K562 (cell line): Measurements from ENCODE around the gene PLA2G4A. TPM values are rescaled to one million over a fixed set of nuclear protein-coding genes. Genes with fewer than 3 reads are reported as not detected.

Experiments
- ATAC-seq: fragments of 200-7000 bp; cut with Tn5 transposase; 3 replicates; pipeline ENCODE4 v1.9.1; 2020; ENCODE audit warnings: moderate library complexity
- BruUV-seq: library from RNA; stranded (reverse); fragments of 400-500 nt; replicated peaks from 2 replicates; lab custom pipeline; 2021; lab: Mats Ljungman, UMichigan
- CTCF ChIA-PET: fragments of 300-600 bp; formaldehyde crosslinking; extraction: SDS; loops from one replicate; lab custom pipeline; 2021; ENCODE audit warnings: low intra/inter-chr PET ratio; lab: Yijun Ruan, JAX
- POLR2A ChIA-PET: fragments of 300-600, 350-650 bp; sonication (Branson Sonifier 250); formaldehyde crosslinking; extraction: SDS; loops from one replicate; lab custom pipeline; 2021; ENCODE audit warnings: antibody characterized with exemption, inconsistent platforms; lab: Yijun Ruan, JAX
- DNase-seq, 4 experiments: peaks; one replicate each; pipeline versions ENCODE4 v3.0.0 to v3.0.0-alpha.2; 2011 to 2018; ENCODE audit warnings: low spot score in 3 of 4, mixed read lengths in 3 of 4; ENCODE audit errors: extremely low read depth in 1 of 4
- FAIRE-seq: peaks from 2 replicates; lab custom pipeline; 2011; peaks lifted over from hg19 to GRCh38; lab: Jason Lieb, UNC
- H2AFZ ChIP-seq: 2 replicates; pipeline ENCODE4 v1.6.0; 2011; ENCODE audit warnings: low read depth, low read length, control low read depth, inconsistent platforms
- H3K27ac ChIP-seq: fragments of 200-600 bp; 3 replicates; pipeline ENCODE4 v1.8.0; 2011; ENCODE audit warnings: low read depth, mild to moderate bottlenecking, control low read depth, inconsistent platforms, low read length, moderate library complexity, mixed read lengths; ENCODE audit errors: extremely low read depth
- H3K27me3 ChIP-seq, 2 experiments: fragments of 300-600 bp in 1 of 2; 2 replicates in 1 of 2; 3 replicates in 1 of 2; pipeline versions ENCODE4 v1.6.0 to v1.8.0; 2011; ENCODE audit warnings: inconsistent platforms in 2 of 2, low read length in 2 of 2, mild to moderate bottlenecking in 1 of 2, mixed read lengths in 1 of 2, moderate library complexity in 1 of 2; ENCODE audit not compliant: control insufficient read depth in 2 of 2, insufficient read depth in 2 of 2
- H3K36me3 ChIP-seq: fragments of 300-600 bp; 3 replicates; pipeline ENCODE4 v1.8.0; 2011; ENCODE audit warnings: mild to moderate bottlenecking, low read length, inconsistent platforms; ENCODE audit not compliant: control insufficient read depth, insufficient read depth
- H3K4me1 ChIP-seq, 2 experiments: fragments of 200-600 bp in 1 of 2; replicated peaks in 1 of 2; 2 replicates in 1 of 2; 3 replicates in 1 of 2; pipeline versions ENCODE4 v1.5.1 to v1.8.0; 2011; ENCODE audit warnings: inconsistent platforms in 2 of 2, low read length in 2 of 2, mild to moderate bottlenecking in 1 of 2, mixed read lengths in 1 of 2, moderate library complexity in 1 of 2; ENCODE audit not compliant: control insufficient read depth in 2 of 2, insufficient read depth in 2 of 2
- H3K4me2 ChIP-seq: 2 replicates; pipeline ENCODE4 v1.6.1; 2011; ENCODE audit warnings: low read length, control low read depth, inconsistent platforms, mixed read lengths; ENCODE audit not compliant: insufficient read depth
- H3K4me3 ChIP-seq: fragments of 200-600 bp; sonication (generic), shearing (Covaris generic); 2 replicates; pipeline ENCODE4 v1.5.1; 2016; ENCODE audit warnings: control low read depth, inconsistent platforms
- H3K79me2 ChIP-seq: fragments of 200-600 bp; 3 replicates; pipeline ENCODE4 v1.8.0; 2011; ENCODE audit warnings: low read length, inconsistent platforms; ENCODE audit not compliant: control insufficient read depth, insufficient read depth
- H3K9ac ChIP-seq, 2 experiments: 2 replicates each; pipeline versions ENCODE4 v1.6.0 to v1.6.1; 2011; ENCODE audit warnings: low read depth in 2 of 2, low read length in 2 of 2, control low read depth in 1 of 2, inconsistent platforms in 1 of 2, mild to moderate bottlenecking in 1 of 2, mixed read lengths in 1 of 2; ENCODE audit not compliant: insufficient read depth in 1 of 2
- H3K9me1 ChIP-seq: one replicate; pipeline ENCODE4 v1.6.0; 2011; ENCODE audit warnings: inconsistent platforms, mild to moderate bottlenecking, low read length, moderate library complexity; ENCODE audit not compliant: control insufficient read depth, insufficient read depth
- H3K9me3 ChIP-seq: replicated peaks from 2 replicates; pipeline ENCODE4 v1.5.1; 2011; ENCODE audit warnings: low read depth, low read length, inconsistent platforms; ENCODE audit not compliant: control insufficient read depth, insufficient read depth
- H4K20me1 ChIP-seq: replicated peaks from 2 replicates; pipeline ENCODE4 v1.6.1; 2011; ENCODE audit warnings: low read length, inconsistent platforms, mixed read lengths; ENCODE audit not compliant: control insufficient read depth, insufficient read depth
- ARID2 ChIP-seq: fragments of 450-650 bp; IDR thresholded peaks from 2 replicates; pipeline ENCODE4 v1.6.1; 2017; ENCODE audit warnings: antibody characterized with exemption, mild to moderate bottlenecking
- CTCF ChIP-seq, 3 experiments: IDR thresholded peaks in 2 of 3; conservative IDR thresholded peaks in 1 of 3; 2 replicates each; pipeline ENCODE4 v1.5.1; 2011 to 2012; ENCODE audit warnings: low read length in 3 of 3, mild to moderate bottlenecking in 3 of 3, control low read depth in 2 of 3, improper control_type of control experiment in 1 of 3, inconsistent platforms in 1 of 3, low read depth in 1 of 3, mixed read lengths in 1 of 3, moderate library complexity in 1 of 3; ENCODE audit not compliant: insufficient read depth in 2 of 3
- FOXJ2 ChIP-seq: fragments of 200-800 bp; sonication (Bioruptor generic); IDR thresholded peaks from 2 replicates; pipeline ENCODE4 v1.6.1; 2016; ENCODE audit warnings: missing genetic modification characterization, missing compliant biosample characterization
- NEUROD1 ChIP-seq: fragments of 150-350 bp; IDR thresholded peaks from 2 replicates; pipeline ENCODE4 v1.6.1; 2014; ENCODE audit warnings: borderline replicate concordance, low read length, low read depth; ENCODE audit not compliant: partially characterized antibody
- RAD21 ChIP-seq, 2 experiments: fragments of 250-450 bp in 1 of 2; fragments of 450-650 bp in 1 of 2; sonication (Bioruptor Pico) in 1 of 2; formaldehyde crosslinking in 1 of 2; IDR thresholded peaks in 1 of 2; conservative IDR thresholded peaks in 1 of 2; 2 replicates each; pipeline versions ENCODE4 v1.4.0 to v1.8.0; 2020 to 2022; ENCODE audit warnings: mild to moderate bottlenecking in 2 of 2, moderate library complexity in 1 of 2
- REST ChIP-seq, 2 experiments: fragments of 450-650 bp; formaldehyde crosslinking in 1 of 2; IDR thresholded peaks; 2 replicates each; pipeline versions ENCODE4 v1.4.0 to v1.6.1; 2014 to 2020; ENCODE audit warnings: mild to moderate bottlenecking in 2 of 2, borderline replicate concordance in 1 of 2, low read depth in 1 of 2
- SMC3 ChIP-seq: conservative IDR thresholded peaks from 2 replicates; pipeline ENCODE4 v1.6.1; 2011; ENCODE audit warnings: low read depth, low read length, improper control_type of control experiment; ENCODE audit not compliant: insufficient read depth
- WGBS: fragments of 100-300 bp; shearing (Covaris generic); methylation state at CpG from one replicate; pipeline ENCODE4 v1.1.6; 2016; ENCODE audit warnings: low coverage, mixed read lengths; ENCODE audit not compliant: insufficient coverage; ENCODE audit errors: missing lambda C conversion rate; 5-methylcytosine and 5-hydroxymethylcytosine counted together
- in situ Hi-C: fragments of 300-500 bp; cut with MboI; formaldehyde crosslinking; loops from 4 replicates; pipeline ENCODE4 v1.15.0; 2018; ENCODE audit warnings: inconsistent platforms, mixed read lengths
- intact Hi-C: fragments of 100-400 bp; cut with micrococcal nuclease; formaldehyde crosslinking; loops from 2 replicates; pipeline ENCODE4 v1.14.2; 2022
- polyA plus RNA-seq, 8 experiments: library from polyadenylated mRNA; depleted of rRNA in 4 of 8; stranded (reverse) in 5 of 8; unstranded in 3 of 8; fragments of >200 nt; fragmentation: Nextera tagmentation in 2 of 8; fragmentation: Illumina TruSeq in 1 of 8; extraction: Ambion mirVana in 2 of 8; extraction: Trizol in 1 of 8; gene quantifications; 2 replicates each; pipeline versions ENCODE4 v1.2.1 to v1.2.3, GENCODE V29; 2011 to 2014; ENCODE audit warnings: inconsistent platforms in 1 of 8, missing spikeins in 1 of 8
- total RNA-seq, 7 experiments: library from RNA; depleted of rRNA in 6 of 7; stranded (reverse); fragments of >200 nt in 6 of 7; fragmentation: Illumina TruSeq in 2 of 7; extraction: Trizol in 2 of 7; gene quantifications; 2 replicates each; pipeline versions ENCODE4 v1.2.1 to v1.2.3, GENCODE V29; 2011 to 2021; ENCODE audit warnings: low replicate concordance in 1 of 7

Gene PLA2G4A
- total and polyA plus RNA-seq, 9 of the 15 experiments (the other 6 are each of a cell fraction or from before 2014, with no cell fraction given), result 0.04 to 0.71 (median 0.22) TPM; not detected in 4

- 6% methylated on average over 2 of the region's 2 CpGs for WGBS
- FAIRE-seq (peak; percentile 72), DNase-seq (peak; percentile 26 to 59 (median 29)), ATAC-seq (peak; percentile 91)
- Histone ChIP-seq H3K79me2 (no peaks in the 10 kb centered on the region), H3K27ac (no peak overlapping the region), H3K9me3 (no peaks in the 10 kb centered on the region), H3K4me3 (no peak overlapping the region), H2AFZ (no peak overlapping the region), H3K4me2 (no peak overlapping the region), H3K27me3 (no peaks in the 10 kb centered on the region), H3K36me3 (no peaks in the 10 kb centered on the region), H3K9ac (no peak overlapping the region), H4K20me1 (no peaks in the 10 kb centered on the region), H3K9me1 (no peaks in the 10 kb centered on the region), H3K4me1 (no peaks in the 10 kb centered on the region)
- ChIA-PET CTCF (interaction anchor here (0.6 to 1.9 kb wide), 5 partner anchors 501 to 681 kb away, joined by 3 to 10 read pairs (median 4); partner anchors contain the start of gene ODR4), POLR2A (no interaction called here)
- no TSS peak for BruUV-seq
- intact Hi-C loops, result loop anchor here (1.0 to 5.0 kb wide), 4 partner anchors 504 to 684 kb away; partner anchors contain the start of genes ODR4 and TPR
- in situ Hi-C loops, result loop anchor here (10.0 kb wide), 1 partner anchor 501 kb away; no protein-coding TSS in a partner anchor
- no peak for TF ChIP-seq NEUROD1
- TF ChIP-seq CTCF (IDR thresholded peaks at IDR 0.05 in 2 of 3, conservative IDR thresholded peaks at IDR 0.05 in 1 of 3; ENCODE audit: insufficient read depth in 2 of 3, low read depth in 1 of 3, low read length in 3 of 3), result peak; percentile 57 to 79 (median 64); a peak in 5 of 6 replicates
- TF ChIP-seq REST (IDR thresholded peaks at IDR 0.05; ENCODE audit: borderline replicate concordance), result peak; percentile 61; the same call in 1 of the 2 replicates
- no peak for TF ChIP-seq REST (CRISPR knock-in tag; IDR thresholded peaks at IDR 0.05; ENCODE audit: low read depth)
- TF ChIP-seq FOXJ2, result 0 out of 2 replicates have a peak, but pooled peaks have one; percentile 30
- TF ChIP-seq SMC3, result 0 out of 2 replicates have a peak, but pooled peaks have one; percentile 31
- peak; percentile 40; the same call in 1 of the 2 replicates for TF ChIP-seq ARID2
- peak; percentile 95 for TF ChIP-seq RAD21 (CRISPR knock-in tag; conservative IDR thresholded peaks at IDR 0.05 in 1 of 2, IDR thresholded peaks at IDR 0.05 in 1 of 2)
Observed at GRCh38 chr1:186985889-186986491, 157.2 kb downstream of the PLA2G4A start.
